ENCODE measurements around the gene IQCE. TPM values are rescaled to one million over a fixed set of nuclear protein-coding genes. Genes with fewer than 3 reads are reported as not detected.

Gene IQCE
- total RNA-seq, 4 donors from 2014 or later, result 9.7 to 23.5 (median 15.6) TPM

DNA sequence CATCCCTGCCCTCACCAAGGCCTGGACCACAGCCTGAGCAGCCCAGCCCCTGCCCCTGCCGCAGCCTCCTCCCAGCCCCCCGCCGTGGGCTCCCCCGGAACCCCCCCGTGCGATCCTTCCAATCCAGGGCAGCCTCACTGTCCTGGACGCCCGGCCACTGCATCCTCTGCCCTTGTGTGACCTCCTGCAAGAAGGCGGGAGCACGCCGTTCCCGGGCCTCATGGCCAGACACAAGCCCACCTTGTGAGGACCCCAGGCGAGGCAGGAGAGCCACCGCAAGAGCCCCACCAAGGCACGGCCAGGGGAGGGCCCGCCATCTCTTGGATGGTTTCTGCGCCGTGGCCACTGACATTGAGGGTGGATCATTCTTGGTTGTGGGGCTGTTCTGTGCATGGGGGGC, 47.0 kb upstream of the IQCE start:
- H3K36me3 ChIP-seq, result no peaks in the 10 kb centered on the region
- H3K27me3 ChIP-seq, result no peaks in the 10 kb centered on the region
- WGBS, 2 donors (ENCODE audit: low coverage in 1 of 2), result no CpG with 5 or more reads among the region's 18 CpGs
- ATAC-seq, result no peak
- TF ChIP-seq EP300 (IDR thresholded peaks at IDR 0.05), result no peak
- no peak for TF ChIP-seq POLR2AphosphoS5 (IDR thresholded peaks at IDR 0.05)
- TF ChIP-seq CTCF (IDR thresholded peaks at IDR 0.05), result no peak
- TF ChIP-seq POLR2A (IDR thresholded peaks at IDR 0.05), result no peak
- H3K4me1 ChIP-seq, result peaks cover 0 to 50% (median 23%) of the 10 kb centered on the region in 3 donors
- H3K9me3 ChIP-seq, result no peaks in the 10 kb centered on the region
- H3K4me3 ChIP-seq, result no peak overlapping the region
- peak overlapping the region in 3 of 4 donors; percentile 45 to 67 (median 47) for H3K27ac ChIP-seq

DNA sequence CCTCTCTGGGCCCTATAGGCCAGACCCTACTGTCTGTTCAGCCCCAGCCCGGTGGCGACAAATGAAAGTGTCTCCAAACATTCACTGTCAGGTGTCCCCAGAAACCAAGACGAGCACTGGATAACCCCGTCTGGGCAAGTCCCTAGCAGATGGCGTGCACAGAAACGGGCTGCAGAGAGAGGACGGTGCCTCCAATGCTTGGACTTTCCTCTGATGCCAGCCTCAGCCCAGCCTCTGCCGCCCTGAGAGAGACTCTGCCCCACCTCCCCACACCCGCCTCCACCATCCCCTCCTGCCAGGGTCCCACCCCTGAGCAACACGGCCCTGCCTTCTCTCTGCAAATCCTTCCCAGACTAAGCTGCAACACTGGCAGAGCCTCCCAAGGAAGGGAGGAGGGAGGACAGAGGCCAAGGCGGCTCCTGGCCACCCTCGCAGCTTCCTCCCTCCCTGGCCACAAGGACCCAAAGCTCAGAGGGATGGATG, 46.6 kb upstream of the IQCE start:
- H3K36me3 ChIP-seq, result no peaks in the 10 kb centered on the region
- no peak overlapping the region for H3K4me3 ChIP-seq
- no peaks in the 10 kb centered on the region for H3K27me3 ChIP-seq
- 80% methylated on average over 1 of the region's 12 CpGs; no CpG with 5 or more reads in 1 of the 2 donors for WGBS, 2 donors (ENCODE audit: low coverage in 1 of 2)
- ATAC-seq, result no peak
- H3K9me3 ChIP-seq, result no peaks in the 10 kb centered on the region
- TF ChIP-seq CTCF (IDR thresholded peaks at IDR 0.05) (no peak), POLR2A (IDR thresholded peaks at IDR 0.05) (no peak), EP300 (IDR thresholded peaks at IDR 0.05) (no peak), POLR2AphosphoS5 (IDR thresholded peaks at IDR 0.05) (no peak)
- peak overlapping the region in 2 of 4 donors; percentile 47 to 67 for H3K27ac ChIP-seq
- H3K4me1 ChIP-seq, result peaks cover 0 to 50% (median 23%) of the 10 kb centered on the region in 3 donors

DNA sequence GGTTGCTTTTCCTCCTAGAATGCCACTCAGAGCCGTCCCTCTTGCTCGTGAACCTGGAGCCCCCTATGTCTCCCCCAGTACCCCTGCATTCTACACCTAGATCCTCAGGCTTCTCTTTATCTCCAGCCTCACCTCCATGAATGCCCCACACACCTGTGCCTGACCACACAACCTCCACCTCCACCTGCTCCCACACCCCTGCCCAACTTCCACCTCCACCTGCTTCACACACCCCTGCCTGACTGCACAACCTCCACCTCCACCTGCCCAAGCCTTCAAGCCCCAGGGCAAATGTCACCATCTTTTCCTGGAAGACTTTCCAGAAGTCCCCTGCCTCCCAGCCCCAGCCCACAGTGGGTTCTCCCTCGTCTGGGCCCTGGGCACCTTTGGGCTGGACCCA, 46.1 kb upstream of the IQCE start:
- H3K4me3 ChIP-seq, result no peak overlapping the region
- 68% methylated on average over 2 of the region's 3 CpGs; no CpG with 5 or more reads in 1 of the 2 donors for WGBS, 2 donors (ENCODE audit: low coverage in 1 of 2)
- no peak overlapping the region for H3K27ac ChIP-seq
- ATAC-seq, result no peak
- no peak for TF ChIP-seq CTCF (IDR thresholded peaks at IDR 0.05)
- TF ChIP-seq EP300 (IDR thresholded peaks at IDR 0.05), result no peak
- no peak for TF ChIP-seq POLR2AphosphoS5 (IDR thresholded peaks at IDR 0.05)
- no peak for TF ChIP-seq POLR2A (IDR thresholded peaks at IDR 0.05)
- no peaks in the 10 kb centered on the region for H3K36me3 ChIP-seq
- H3K4me1 ChIP-seq, result peaks cover 0 to 46% (median 23%) of the 10 kb centered on the region in 3 donors
- H3K9me3 ChIP-seq, result no peaks in the 10 kb centered on the region
- no peaks in the 10 kb centered on the region for H3K27me3 ChIP-seq

GRCh38 chr7:2513702-2514101, 45.1 kb upstream of the IQCE start:
- WGBS, 2 donors (ENCODE audit: low coverage in 1 of 2), result no CpG with 5 or more reads among the region's 7 CpGs
- Histone ChIP-seq H3K4me1 (peaks cover 0 to 43% (median 24%) of the 10 kb centered on the region in 3 donors), H3K27ac (no peak overlapping the region), H3K36me3 (no peaks in the 10 kb centered on the region), H3K9me3 (no peaks in the 10 kb centered on the region), H3K27me3 (peaks cover 6% of the 10 kb centered on the region), H3K4me3 (no peak overlapping the region)
- ATAC-seq, result no peak
- TF ChIP-seq POLR2A (IDR thresholded peaks at IDR 0.05), result no peak
- no peak for TF ChIP-seq EP300 (IDR thresholded peaks at IDR 0.05)
- no peak for TF ChIP-seq POLR2AphosphoS5 (IDR thresholded peaks at IDR 0.05)
- TF ChIP-seq CTCF (IDR thresholded peaks at IDR 0.05), result no peak

Data from gastroesophageal sphincter (tissue), 4 donors.